Large intestine (tissue), 3 donors: Measurements from ENCODE around the gene COL2A1. TPM values are rescaled to one million over a fixed set of nuclear protein-coding genes. Genes with fewer than 3 reads are reported as not detected.

Experiments
- DNase-seq, 2 donors: peaks; one replicate each; pipeline versions ENCODE4 v3.0.0 to v3.0.0-alpha.2; 2013
- H3K27ac ChIP-seq: one replicate; pipeline ENCODE4 v1.5.1; 2013; ENCODE audit warnings: low read length
- H3K27me3 ChIP-seq: 2 replicates; pipeline ENCODE4 v1.6.1; 2013; ENCODE audit warnings: low read length; ENCODE audit not compliant: control insufficient read depth, insufficient read depth
- H3K36me3 ChIP-seq: 2 replicates; pipeline ENCODE4 v1.6.1; 2013; ENCODE audit warnings: low read length; ENCODE audit not compliant: control insufficient read depth, insufficient read depth
- H3K4me1 ChIP-seq: one replicate; pipeline ENCODE4 v1.6.1; 2013; ENCODE audit warnings: low read length; ENCODE audit not compliant: control insufficient read depth, insufficient read depth
- H3K4me3 ChIP-seq: one replicate; pipeline ENCODE4 v1.5.1; 2013; ENCODE audit warnings: low read length
- H3K9me3 ChIP-seq: one replicate; pipeline ENCODE4 v1.6.1; 2013; ENCODE audit warnings: mild to moderate bottlenecking, low read depth, low read length, moderate library complexity; ENCODE audit not compliant: control insufficient read depth
- WGBS: methylation state at CpG from one replicate; pipeline ENCODE4 v1.1.5; 2013; ENCODE audit warnings: low lambda C conversion rate; ENCODE audit not compliant: insufficient coverage; 5-methylcytosine and 5-hydroxymethylcytosine counted together
- polyA plus RNA-seq: library from polyadenylated mRNA; unstranded; fragments of 120-200 nt; gene quantifications from one replicate; pipeline ENCODE4 v1.2.1, GENCODE V29; 2013

COL2A1 gene
- polyA plus RNA-seq, 1 donor = 9.0 TPM

DNA sequence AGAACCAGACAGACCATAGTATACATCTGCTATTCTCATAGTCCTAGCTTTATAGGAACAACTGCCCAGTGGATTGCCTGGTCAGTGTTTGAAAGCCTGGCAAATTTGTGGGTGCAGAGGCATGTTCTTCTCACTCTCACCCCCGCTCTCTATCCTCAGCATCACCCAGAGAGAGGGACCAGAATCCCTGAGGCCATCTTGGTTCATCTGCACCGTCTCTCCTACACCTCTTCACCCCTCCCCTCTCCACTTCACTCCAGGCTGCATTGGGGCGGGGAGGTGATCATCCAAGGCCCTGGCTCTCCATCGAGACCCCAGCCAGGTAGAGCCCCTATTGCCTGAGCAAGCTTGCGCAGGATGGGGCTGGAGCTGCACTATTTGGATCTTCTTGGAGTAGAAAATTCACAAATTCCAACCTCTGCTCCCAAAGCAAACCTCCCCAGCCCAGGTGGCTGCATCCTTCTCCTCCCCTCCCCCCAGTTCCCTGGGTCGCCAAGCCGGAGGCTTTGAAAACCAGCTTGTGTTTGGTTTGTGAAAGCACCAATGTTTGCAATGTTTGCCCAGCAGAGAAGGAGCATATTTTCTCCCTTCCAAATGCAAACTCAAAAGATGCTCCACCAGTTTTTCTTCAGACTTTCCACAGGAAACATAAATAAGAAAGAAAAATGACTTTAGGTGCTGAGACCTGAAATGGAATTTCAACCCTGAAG lies 18.6 kb upstream of the COL2A1 start:
- H3K4me1 ChIP-seq = peaks cover 54% of the 10 kb centered on the region

GRCh38 chr12:48022180-48022521 lies 17.9 kb upstream of the COL2A1 start:
- H3K27me3 ChIP-seq = no peaks in the 10 kb centered on the region
- no peak overlapping the region for H3K4me3 ChIP-seq
- no peaks in the 10 kb centered on the region for H3K36me3 ChIP-seq
- no peak overlapping the region for H3K27ac ChIP-seq
- H3K4me1 ChIP-seq = peaks cover 54% of the 10 kb centered on the region
- WGBS = no CpG with 5 or more reads among the region's 3 CpGs
- no peaks in the 10 kb centered on the region for H3K9me3 ChIP-seq
- no peak for DNase-seq

More for the DNA sequence above, 18.6 kb upstream of the COL2A1 start:
- no peaks in the 10 kb centered on the region for H3K9me3 ChIP-seq
- no peak overlapping the region for H3K4me3 ChIP-seq
- DNase-seq = no peak
- H3K27me3 ChIP-seq = no peaks in the 10 kb centered on the region
- no CpG with 5 or more reads among the region's 7 CpGs for WGBS
- peak overlapping the region; percentile 47 for H3K27ac ChIP-seq
- no peaks in the 10 kb centered on the region for H3K36me3 ChIP-seq

- no peaks in the 10 kb centered on the region for H3K27me3 ChIP-seq
- H3K27ac ChIP-seq = no peak overlapping the region
- DNase-seq = peak; percentile 71 to 82
Measured at GRCh38 chr12:48021485-48022179, 17.4 kb upstream of the COL2A1 start.

GRCh38 chr12:48019639-48020265 lies 15.5 kb upstream of the COL2A1 start:
- Histone ChIP-seq H3K4me1 (peaks cover 45% of the 10 kb centered on the region), H3K4me3 (no peak overlapping the region), H3K9me3 (no peaks in the 10 kb centered on the region), H3K27ac (no peak overlapping the region), H3K36me3 (no peaks in the 10 kb centered on the region), H3K27me3 (no peaks in the 10 kb centered on the region)
- WGBS = no CpG with 5 or more reads among the region's 3 CpGs
- DNase-seq = no peak

More at GRCh38 chr12:48021485-48022179, 17.4 kb upstream of the COL2A1 start:
- Histone ChIP-seq H3K9me3 (no peaks in the 10 kb centered on the region), H3K4me1 (peaks cover 54% of the 10 kb centered on the region), H3K4me3 (no peak overlapping the region), H3K36me3 (no peaks in the 10 kb centered on the region)
- WGBS = no CpG with 5 or more reads among the region's 5 CpGs

- Histone ChIP-seq H3K4me3 (no peak overlapping the region), H3K4me1 (peaks cover 45% of the 10 kb centered on the region), H3K27ac (no peak overlapping the region), H3K36me3 (no peaks in the 10 kb centered on the region), H3K27me3 (no peaks in the 10 kb centered on the region), H3K9me3 (no peaks in the 10 kb centered on the region)
- 100% methylated on average over 2 of the region's 4 CpGs for WGBS
- no peak for DNase-seq
Measured at GRCh38 chr12:48018618-48018995, 14.3 kb upstream of the COL2A1 start.

DNA sequence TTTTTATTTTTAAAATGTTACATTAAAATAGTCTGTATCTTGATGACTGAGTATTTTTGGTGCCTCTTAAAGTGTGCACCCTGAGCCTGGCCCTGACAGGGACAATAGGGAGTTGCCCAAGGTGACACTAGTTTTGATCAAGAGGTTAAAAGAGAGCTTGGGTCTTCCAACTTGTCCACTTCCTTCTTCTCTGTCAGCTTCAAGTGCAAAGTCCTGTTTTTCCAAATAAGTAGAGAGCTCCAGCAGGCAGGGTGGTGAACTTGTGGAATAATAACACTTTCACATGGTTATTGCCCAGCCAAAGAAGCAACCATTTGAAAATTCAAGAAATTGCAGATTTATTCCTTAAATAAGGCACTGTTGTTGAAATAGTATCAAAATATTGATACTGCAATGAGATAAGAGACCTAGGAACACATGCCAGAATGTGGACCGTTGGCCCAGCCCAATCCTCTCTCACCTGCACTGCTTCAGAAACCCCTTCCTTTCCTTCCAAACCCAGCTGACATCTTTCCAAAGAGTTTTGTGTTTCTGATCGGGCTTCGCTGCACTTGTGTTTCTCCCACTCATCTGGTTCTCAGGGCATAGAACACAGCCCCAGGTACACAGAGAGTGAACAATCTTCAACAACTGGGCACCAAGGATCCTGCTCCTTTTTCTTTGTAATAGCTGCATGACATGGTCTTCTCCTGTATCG lies 13.8 kb upstream of the COL2A1 start:
- H3K4me1 ChIP-seq = peaks cover 45% of the 10 kb centered on the region
- H3K36me3 ChIP-seq = no peaks in the 10 kb centered on the region
- no peak overlapping the region for H3K4me3 ChIP-seq
- WGBS = 100% methylated on average over 1 of the region's 4 CpGs
- no peaks in the 10 kb centered on the region for H3K27me3 ChIP-seq
- peak in 1 of 2 donors; percentile 66 for DNase-seq
- H3K27ac ChIP-seq = peak overlapping the region; percentile 35
- H3K9me3 ChIP-seq = no peaks in the 10 kb centered on the region

DNA sequence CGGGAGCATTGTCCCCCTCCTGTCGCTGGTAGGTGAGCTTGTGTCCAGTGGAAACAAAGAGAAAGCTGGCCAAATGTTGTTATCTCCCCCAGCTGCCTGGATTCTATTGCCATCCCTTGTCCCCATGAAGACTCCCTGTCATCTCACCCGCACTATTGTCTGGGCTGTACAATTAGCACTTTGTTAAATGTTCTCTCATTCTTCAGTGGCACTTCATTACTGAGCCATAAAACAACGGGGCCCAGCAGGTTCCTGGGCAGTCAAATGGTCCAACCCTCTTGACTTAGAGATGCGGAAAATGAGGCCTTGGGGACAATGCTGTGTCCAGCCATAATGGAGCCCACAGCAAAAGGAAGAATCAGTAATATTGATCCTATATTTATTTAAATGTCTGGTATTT lies 13.2 kb upstream of the COL2A1 start:
- DNase-seq = no peak
- no peaks in the 10 kb centered on the region for H3K9me3 ChIP-seq
- H3K27ac ChIP-seq = peak overlapping the region; percentile 35
- H3K4me1 ChIP-seq = peaks cover 42% of the 10 kb centered on the region
- no peak overlapping the region for H3K4me3 ChIP-seq
- no CpG with 5 or more reads among the region's 5 CpGs for WGBS
- no peaks in the 10 kb centered on the region for H3K36me3 ChIP-seq
- H3K27me3 ChIP-seq = no peaks in the 10 kb centered on the region

- no peak overlapping the region for H3K27ac ChIP-seq
- H3K36me3 ChIP-seq = no peaks in the 10 kb centered on the region
- H3K9me3 ChIP-seq = no peaks in the 10 kb centered on the region
- no CpG with 5 or more reads among the region's 8 CpGs for WGBS
- peaks cover 32% of the 10 kb centered on the region for H3K4me1 ChIP-seq
- H3K4me3 ChIP-seq = no peak overlapping the region
- H3K27me3 ChIP-seq = no peaks in the 10 kb centered on the region
- no peak for DNase-seq
Measured at GRCh38 chr12:48016373-48017020, 12.2 kb upstream of the COL2A1 start.

DNA sequence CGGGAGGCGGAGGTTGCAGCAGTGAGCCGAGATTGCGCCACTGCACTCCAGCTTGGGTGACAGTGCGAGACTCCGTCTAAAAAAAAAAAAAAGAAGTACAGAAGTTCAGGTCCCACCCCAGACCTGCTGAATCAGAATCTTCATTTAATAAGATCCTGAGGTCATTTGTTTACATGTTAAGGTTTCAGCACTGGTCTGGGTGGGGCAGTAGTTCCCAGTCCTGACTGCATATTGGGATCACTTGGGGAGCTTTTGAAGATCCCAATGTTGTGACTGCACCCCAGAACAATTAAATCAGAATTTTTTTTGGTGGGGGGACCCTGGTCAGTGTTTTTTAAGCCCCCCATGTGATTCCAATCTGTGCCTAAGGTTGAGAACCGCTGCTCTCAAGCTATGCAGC lies 11.7 kb upstream of the COL2A1 start:
- peaks cover 2% of the 10 kb centered on the region for H3K27me3 ChIP-seq
- DNase-seq = no peak
- no CpG with 5 or more reads among the region's 7 CpGs for whole genome bisulfite sequencing
- no peaks in the 10 kb centered on the region for H3K36me3 ChIP-seq
- H3K27ac ChIP-seq = no peak overlapping the region
- no peak overlapping the region for H3K4me3 ChIP-seq
- H3K4me1 ChIP-seq = peaks cover 27% of the 10 kb centered on the region
- no peaks in the 10 kb centered on the region for H3K9me3 ChIP-seq

- Histone ChIP-seq H3K36me3 (no peaks in the 10 kb centered on the region), H3K9me3 (no peaks in the 10 kb centered on the region), H3K4me3 (no peak overlapping the region), H3K27ac (no peak overlapping the region), H3K4me1 (peaks cover 27% of the 10 kb centered on the region), H3K27me3 (peaks cover 2% of the 10 kb centered on the region)
- WGBS = no CpG with 5 or more reads among the region's 1 CpG
- DNase-seq = no peak
Measured at GRCh38 chr12:48015129-48015528, 10.9 kb upstream of the COL2A1 start.
